ENCODE data around the gene SNX1.

DNA sequence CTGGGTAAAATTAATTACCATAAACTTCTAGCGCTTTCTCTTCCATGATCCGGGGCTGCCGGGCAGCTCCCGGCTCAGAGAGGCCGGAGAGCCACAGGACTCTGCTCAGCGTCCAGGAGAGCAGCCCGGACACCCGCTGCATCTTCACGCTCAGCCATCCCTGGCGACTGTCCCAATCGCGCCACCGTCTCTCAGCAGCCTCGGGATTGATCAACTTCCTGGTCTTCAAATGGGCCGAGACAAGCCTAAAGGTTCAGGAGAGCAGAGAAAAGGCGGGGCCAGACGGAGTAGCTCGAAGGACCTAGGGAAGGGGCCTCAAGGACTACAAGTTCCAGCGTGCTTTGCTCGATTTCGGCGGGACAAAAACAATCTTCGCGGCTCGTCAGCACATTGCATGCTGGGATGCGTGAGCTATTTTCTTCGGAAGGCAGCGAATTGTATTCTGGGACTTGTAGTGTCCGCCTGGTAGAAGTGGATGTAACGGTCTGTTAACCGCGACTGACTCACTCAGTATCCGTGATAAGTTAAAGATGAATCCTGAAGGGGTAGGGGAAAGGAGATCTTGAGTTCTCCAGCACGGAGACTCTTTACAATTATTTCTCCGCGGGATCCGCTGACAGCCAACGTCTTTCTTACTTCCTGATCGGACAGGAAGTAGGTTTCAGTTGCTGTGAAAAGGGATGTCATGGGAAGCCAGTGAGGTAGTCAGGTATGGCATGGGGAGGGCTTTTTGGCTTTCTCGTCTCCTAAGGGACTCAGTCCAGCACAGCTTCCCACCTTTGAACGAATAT is 2.0 kb upstream of the SNX1 start, which contains the start of gene CIAO2A:
- TF ChIP-seq, protein P1, sequence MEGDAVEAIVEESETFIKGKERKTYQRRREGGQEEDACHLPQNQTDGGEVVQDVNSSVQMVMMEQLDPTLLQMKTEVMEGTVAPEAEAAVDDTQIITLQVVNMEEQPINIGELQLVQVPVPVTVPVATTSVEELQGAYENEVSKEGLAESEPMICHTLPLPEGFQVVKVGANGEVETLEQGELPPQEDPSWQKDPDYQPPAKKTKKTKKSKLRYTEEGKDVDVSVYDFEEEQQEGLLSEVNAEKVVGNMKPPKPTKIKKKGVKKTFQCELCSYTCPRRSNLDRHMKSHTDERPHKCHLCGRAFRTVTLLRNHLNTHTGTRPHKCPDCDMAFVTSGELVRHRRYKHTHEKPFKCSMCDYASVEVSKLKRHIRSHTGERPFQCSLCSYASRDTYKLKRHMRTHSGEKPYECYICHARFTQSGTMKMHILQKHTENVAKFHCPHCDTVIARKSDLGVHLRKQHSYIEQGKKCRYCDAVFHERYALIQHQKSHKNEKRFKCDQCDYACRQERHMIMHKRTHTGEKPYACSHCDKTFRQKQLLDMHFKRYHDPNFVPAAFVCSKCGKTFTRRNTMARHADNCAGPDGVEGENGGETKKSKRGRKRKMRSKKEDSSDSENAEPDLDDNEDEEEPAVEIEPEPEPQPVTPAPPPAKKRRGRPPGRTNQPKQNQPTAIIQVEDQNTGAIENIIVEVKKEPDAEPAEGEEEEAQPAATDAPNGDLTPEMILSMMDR (IDR thresholded peaks at IDR 0.05) = no peak
- peak; percentile 79 to 88 for TF ChIP-seq POLR2A (IDR thresholded peaks at IDR 0.05)
